ENCODE measurements around the gene DCBLD2.

GRCh38 chr3:98764472-98764884 is 137.0 kb downstream of the DCBLD2 start:
- TF ChIP-seq POLR2A (IDR thresholded peaks at IDR 0.05; ENCODE audit: low read depth, low read length) (no peak), POLR2AphosphoS5 (IDR thresholded peaks at IDR 0.05; ENCODE audit: low read depth, low read length) (no peak)
